Upper lobe of left lung (tissue), 6 donors: ENCODE results near the gene SERTAD1. TPM values are rescaled to one million over a fixed set of nuclear protein-coding genes. Genes with fewer than 3 reads are reported as not detected.

ENCODE experiments used
- ATAC-seq, 2 donors: fragments of 200-7000 bp; cut with Tn5 transposase; one replicate each; pipeline ENCODE4 v1.9.1; 2022; ENCODE audit warnings: mild to moderate bottlenecking in 2 of 2, moderate library complexity in 2 of 2; ENCODE audit not compliant: low FRiP score in 2 of 2
- DNase-seq, 2 donors: peaks; one replicate each; pipeline ENCODE4 v3.0.0-alpha.2; 2019 to 2020
- H3K27ac ChIP-seq, 4 donors: fragments of 200-600 bp; sonication (generic); one replicate each; pipeline ENCODE4 v1.5.1; 2016 to 2019
- H3K27me3 ChIP-seq, 4 donors: fragments of 200-600 bp; sonication (generic); one replicate each; pipeline ENCODE4 v1.5.1; 2017 to 2019
- H3K36me3 ChIP-seq, 4 donors: fragments of 200-600 bp; sonication (generic); one replicate each; pipeline ENCODE4 v1.5.1; 2016 to 2019
- H3K4me1 ChIP-seq, 4 donors: fragments of 200-600 bp; sonication (generic); one replicate each; pipeline ENCODE4 v1.5.1; 2018 to 2019
- H3K4me3 ChIP-seq, 4 donors: fragments of 200-600 bp; sonication (generic); one replicate each; pipeline ENCODE4 v1.5.1; 2017 to 2019; ENCODE audit warnings: mild to moderate bottlenecking in 2 of 4, moderate library complexity in 1 of 4
- H3K9me3 ChIP-seq, 4 donors: fragments of 200-600 bp; sonication (generic); one replicate each; pipeline ENCODE4 v1.5.1; 2018 to 2019
- EP300 ChIP-seq, 4 donors: sonication (generic); formaldehyde crosslinking; IDR thresholded peaks; one replicate each; pipeline ENCODE4 v1.5.1; 2017; ENCODE audit warnings: antibody characterized with exemption in 4 of 4, control low read depth in 2 of 4
- POLR2A ChIP-seq, 4 donors: fragments of 450-650 bp; IDR thresholded peaks; one replicate each; pipeline ENCODE4 v1.5.1; 2016 to 2017; ENCODE audit warnings: antibody characterized with exemption in 4 of 4, mild to moderate bottlenecking in 2 of 4
- POLR2AphosphoS5 ChIP-seq, 2 donors: sonication (generic); formaldehyde crosslinking; IDR thresholded peaks; one replicate each; pipeline ENCODE4 v1.5.1; 2017; ENCODE audit warnings: antibody characterized with exemption in 2 of 2
- WGBS, 2 donors: methylation state at CpG; one replicate each; pipeline ENCODE4 v1.1.5; 2017 to 2018; 5-methylcytosine and 5-hydroxymethylcytosine counted together
- total RNA-seq, 6 donors: library from RNA; depleted of rRNA in 4 of 6; stranded (reverse); fragments of >200 nt in 4 of 6; gene quantifications; one replicate each; pipeline versions ENCODE4 v1.1.0 to v1.2.1, GENCODE V29; 2016 to 2021
- TF ChIP-seq, protein P1 (sequence below), 6 experiments: fragments of 450-650 bp in 4 of 6; fragments of 200-600 bp in 2 of 6; sonication (generic) in 2 of 6; IDR thresholded peaks; one replicate each; pipeline ENCODE4 v1.5.1; 2016 to 2019; ENCODE audit warnings: antibody characterized with exemption in 6 of 6
- donor health status: DM: no; HTN: no; CAD: no; lungs with moderate emphysema.
- donor health status: DM: no; HTN: yes; CAD: no; lungs with severe emphysema.

SERTAD1 gene
- total RNA-seq, 6 donors from 2014 or later = 2.1 to 37.5 (median 18.4) TPM

DNA sequence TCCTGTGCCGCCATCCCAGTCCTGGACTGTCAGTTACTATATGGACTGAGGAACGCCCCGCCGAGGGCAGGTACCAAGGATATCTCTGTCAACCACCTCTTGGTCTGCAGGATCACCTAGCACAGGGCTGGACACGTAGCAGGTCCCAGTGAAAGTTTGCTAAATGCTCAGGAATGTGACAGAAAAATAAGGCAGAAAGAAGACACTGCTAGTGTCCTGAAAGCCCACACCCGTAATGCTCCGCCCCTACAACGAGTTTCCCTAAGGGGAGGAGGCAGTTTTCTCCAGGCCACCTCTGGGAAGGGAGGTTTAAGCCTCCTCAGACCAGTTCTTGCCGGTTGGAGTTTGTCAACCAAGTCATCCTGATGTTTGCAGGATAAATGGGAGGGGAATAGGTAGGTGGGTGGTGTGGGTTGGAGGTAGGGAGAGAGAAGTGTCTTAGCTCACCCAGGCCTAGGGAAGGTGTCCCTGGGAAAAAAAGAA, 20.0 kb upstream of the SERTAD1 start:
- Histone ChIP-seq H3K27ac (peak overlapping the region in 1 of 4 donors; percentile 5), H3K36me3 (peaks cover 18 to 41% (median 28%) of the 10 kb centered on the region in 4 donors), H3K4me3 (no peak overlapping the region), H3K27me3 (no peaks in the 10 kb centered on the region), H3K4me1 (peaks cover 15 to 27% (median 21%) of the 10 kb centered on the region in 4 donors), H3K9me3 (no peaks in the 10 kb centered on the region)
- DNase-seq (no peak), ATAC-seq (no peak)
- no peak for TF ChIP-seq EP300 (IDR thresholded peaks at IDR 0.05)
- no peak for TF ChIP-seq POLR2AphosphoS5 (IDR thresholded peaks at IDR 0.05)
- TF ChIP-seq POLR2A (IDR thresholded peaks at IDR 0.05) = no peak
- TF ChIP-seq, protein P1, sequence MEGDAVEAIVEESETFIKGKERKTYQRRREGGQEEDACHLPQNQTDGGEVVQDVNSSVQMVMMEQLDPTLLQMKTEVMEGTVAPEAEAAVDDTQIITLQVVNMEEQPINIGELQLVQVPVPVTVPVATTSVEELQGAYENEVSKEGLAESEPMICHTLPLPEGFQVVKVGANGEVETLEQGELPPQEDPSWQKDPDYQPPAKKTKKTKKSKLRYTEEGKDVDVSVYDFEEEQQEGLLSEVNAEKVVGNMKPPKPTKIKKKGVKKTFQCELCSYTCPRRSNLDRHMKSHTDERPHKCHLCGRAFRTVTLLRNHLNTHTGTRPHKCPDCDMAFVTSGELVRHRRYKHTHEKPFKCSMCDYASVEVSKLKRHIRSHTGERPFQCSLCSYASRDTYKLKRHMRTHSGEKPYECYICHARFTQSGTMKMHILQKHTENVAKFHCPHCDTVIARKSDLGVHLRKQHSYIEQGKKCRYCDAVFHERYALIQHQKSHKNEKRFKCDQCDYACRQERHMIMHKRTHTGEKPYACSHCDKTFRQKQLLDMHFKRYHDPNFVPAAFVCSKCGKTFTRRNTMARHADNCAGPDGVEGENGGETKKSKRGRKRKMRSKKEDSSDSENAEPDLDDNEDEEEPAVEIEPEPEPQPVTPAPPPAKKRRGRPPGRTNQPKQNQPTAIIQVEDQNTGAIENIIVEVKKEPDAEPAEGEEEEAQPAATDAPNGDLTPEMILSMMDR (IDR thresholded peaks at IDR 0.05) = no peak
- WGBS, 2 donors = 69 to 80% methylated on average over 9 of the region's 9 CpGs

DNA sequence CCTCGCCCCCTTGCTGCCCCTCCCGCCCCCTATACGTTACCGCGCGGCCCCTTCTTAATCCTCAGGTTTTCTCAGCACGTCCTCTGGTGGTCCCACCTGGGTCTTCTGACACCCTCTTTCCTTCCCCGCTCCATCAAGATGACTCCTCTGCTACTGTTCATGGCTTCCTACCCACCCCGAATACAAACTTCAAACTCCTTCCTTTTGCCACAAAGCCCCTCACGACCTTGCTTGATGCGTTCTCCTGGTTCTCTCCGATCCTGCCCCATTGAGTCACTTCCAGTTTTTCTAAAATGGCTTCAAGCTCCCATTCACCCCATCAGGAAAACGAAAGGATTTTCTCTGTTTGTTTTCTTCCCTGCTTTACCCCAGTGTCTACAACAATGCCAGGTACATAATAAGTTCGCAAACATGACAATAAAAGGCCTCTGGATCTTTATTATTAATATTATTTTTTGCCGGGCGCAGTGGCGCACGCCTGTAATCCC, 19.1 kb upstream of the SERTAD1 start:
- Histone ChIP-seq H3K4me3 (peak overlapping the region; percentile 66 to 92 (median 84)), H3K4me1 (peaks cover 16 to 32% (median 22%) of the 10 kb centered on the region in 4 donors), H3K9me3 (no peaks in the 10 kb centered on the region), H3K27me3 (no peaks in the 10 kb centered on the region), H3K27ac (peak overlapping the region; percentile 92 to 98 (median 96)), H3K36me3 (peaks cover 22 to 50% (median 32%) of the 10 kb centered on the region in 4 donors)
- no peak for TF ChIP-seq EP300 (IDR thresholded peaks at IDR 0.05)
- TF ChIP-seq POLR2A (IDR thresholded peaks at IDR 0.05) = no peak
- TF ChIP-seq, protein P1 (IDR thresholded peaks at IDR 0.05) = peak in 3 of 6 experiments; percentile 17 to 35 (median 22)
- no peak for TF ChIP-seq POLR2AphosphoS5 (IDR thresholded peaks at IDR 0.05)
- DNase-seq (no peak), ATAC-seq (no peak)
- WGBS, 2 donors = 15 to 17% methylated on average over 17 to 18 of the region's 18 CpGs

DNA sequence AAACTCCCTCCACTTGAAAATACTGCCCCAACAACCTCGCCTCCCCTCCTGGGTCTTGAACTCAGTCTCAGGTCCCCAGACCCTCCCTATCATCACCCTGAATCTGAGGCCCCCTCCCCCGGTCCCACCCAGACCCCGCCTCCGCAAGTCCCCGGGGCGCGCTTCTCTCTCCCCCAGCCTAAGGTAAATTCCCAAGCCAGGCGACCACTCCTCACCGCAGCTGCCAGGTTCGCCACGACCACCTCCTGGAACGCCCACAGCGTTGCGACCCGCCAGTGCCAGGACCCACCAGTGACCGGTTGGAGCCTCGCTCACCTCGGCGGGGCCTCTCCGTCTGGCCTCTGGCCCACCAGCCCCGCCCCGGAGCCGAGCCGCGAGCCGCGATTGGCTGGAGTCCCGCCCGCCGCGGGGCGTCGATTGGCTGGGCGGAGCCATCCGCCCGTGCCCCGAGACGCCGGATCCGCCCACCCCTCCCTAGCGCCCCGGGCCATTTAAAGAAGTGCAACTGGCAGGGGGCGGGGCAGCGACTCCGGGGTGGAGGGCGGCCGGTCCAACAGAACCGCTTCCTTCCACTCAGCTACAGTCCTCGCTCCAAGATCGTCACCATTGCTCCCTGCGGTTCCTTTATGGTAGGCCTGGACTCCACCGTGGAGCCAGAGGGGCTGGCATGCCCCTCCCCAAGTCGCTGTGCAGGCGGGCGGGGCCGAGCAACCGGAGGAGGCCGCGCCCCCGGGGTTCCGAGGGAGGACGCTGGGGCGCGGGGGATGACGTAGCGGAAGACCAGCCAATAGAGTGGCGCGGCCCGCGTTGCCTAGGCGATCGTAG, 18.4 kb upstream of the SERTAD1 start, which contains the start of gene SERTAD3:
TSS of gene SERTAD3 (minus strand) at position 336 of the 825 bp plus-strand sequence. CDS start 2,255 bp downstream, outside the sequence.
- TF ChIP-seq POLR2A (IDR thresholded peaks at IDR 0.05) = peak; percentile 58 to 99 (median 95)
- TF ChIP-seq POLR2AphosphoS5 (IDR thresholded peaks at IDR 0.05) = peak; percentile 98 to 99
- TF ChIP-seq, protein P1 (IDR thresholded peaks at IDR 0.05) = peak in 1 of 6 experiments; percentile 23
- peak in 1 of 4 donors; percentile 21 for TF ChIP-seq EP300 (IDR thresholded peaks at IDR 0.05)
- peak; percentile 94 for ATAC-seq
- no peaks in the 10 kb centered on the region for H3K27me3 ChIP-seq
- H3K27ac ChIP-seq = peak within 1 kb of the TSS; percentile 92 to 98 (median 96)
- peaks cover 16 to 38% (median 24%) of the 10 kb centered on the region in 4 donors for H3K4me1 ChIP-seq
- peak; percentile 97 to 99 for DNase-seq
- H3K9me3 ChIP-seq = no peaks in the 10 kb centered on the region
- peaks cover 22 to 44% (median 31%) of the 10 kb centered on the region in 4 donors for H3K36me3 ChIP-seq
- peak within 1 kb of the TSS; percentile 66 to 92 (median 84) for H3K4me3 ChIP-seq
- 0% methylated on average over 19 to 70 of the region's 72 CpGs for WGBS, 2 donors

DNA sequence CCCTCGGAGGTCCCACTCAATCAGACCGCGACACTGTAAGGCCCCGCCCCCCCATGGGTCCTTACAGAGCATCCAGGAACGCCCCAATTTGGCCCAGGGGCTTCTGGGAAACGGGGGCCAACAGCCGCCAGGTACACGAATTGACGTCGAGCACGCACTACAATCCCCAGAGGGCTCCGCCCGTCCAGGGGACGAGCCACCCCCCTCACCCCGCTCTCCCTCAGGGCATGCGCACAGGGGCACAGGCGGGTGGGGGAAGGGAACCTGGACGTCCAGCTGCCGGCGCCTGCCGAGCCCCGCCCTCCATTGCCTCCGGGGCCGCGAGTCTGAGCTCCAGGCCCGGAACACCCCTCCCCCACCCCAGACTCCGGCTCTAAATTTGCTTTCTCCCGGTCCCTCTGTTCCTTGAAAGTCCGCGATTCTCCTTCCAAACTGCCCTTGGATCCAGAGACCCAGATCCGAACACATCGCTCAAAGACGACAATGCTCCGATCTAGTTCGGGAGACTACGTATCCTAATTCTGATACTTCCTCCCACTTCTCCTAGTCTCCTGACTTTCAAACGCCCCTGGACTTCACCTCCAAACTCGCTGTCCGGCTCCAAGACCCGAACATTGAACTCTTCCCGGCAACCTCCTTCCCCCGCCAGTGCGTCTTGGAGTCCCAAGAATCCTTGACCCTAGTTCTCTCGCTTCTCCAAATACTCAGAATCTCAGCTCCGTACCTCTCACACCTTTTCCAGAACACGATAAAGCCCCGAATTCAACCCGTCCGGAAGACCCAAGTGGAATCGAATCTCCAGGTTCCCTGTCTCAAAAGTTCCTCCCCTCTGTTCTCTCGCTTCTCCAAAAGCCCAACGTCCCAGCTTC, 17.6 kb upstream of the SERTAD1 start:
- ATAC-seq (peak; percentile 91 to 97), DNase-seq (peak; percentile 97 to 100)
- peak; percentile 86 to 95 for TF ChIP-seq POLR2AphosphoS5 (IDR thresholded peaks at IDR 0.05)
- TF ChIP-seq POLR2A (IDR thresholded peaks at IDR 0.05) = peak in 3 of 4 donors; percentile 38 to 77 (median 77)
- peak in 2 of 4 donors; percentile 36 to 94 for TF ChIP-seq EP300 (IDR thresholded peaks at IDR 0.05)
- TF ChIP-seq, protein P1 (IDR thresholded peaks at IDR 0.05) = peak in 1 of 6 experiments; percentile 34
- Histone ChIP-seq H3K4me3 (peak overlapping the region; percentile 66 to 92 (median 84)), H3K4me1 (peaks cover 16 to 38% (median 25%) of the 10 kb centered on the region in 4 donors), H3K27me3 (no peaks in the 10 kb centered on the region), H3K9me3 (no peaks in the 10 kb centered on the region), H3K36me3 (peaks cover 20 to 36% (median 26%) of the 10 kb centered on the region in 4 donors), H3K27ac (peak overlapping the region; percentile 92 to 98 (median 96))
- 0% methylated on average over 29 to 39 of the region's 52 CpGs for WGBS, 2 donors
